ENCODE results near the gene IGFBP7. TPM values are rescaled to one million over a fixed set of nuclear protein-coding genes. Genes with fewer than 3 reads are reported as not detected.

Gene IGFBP7, protein sequence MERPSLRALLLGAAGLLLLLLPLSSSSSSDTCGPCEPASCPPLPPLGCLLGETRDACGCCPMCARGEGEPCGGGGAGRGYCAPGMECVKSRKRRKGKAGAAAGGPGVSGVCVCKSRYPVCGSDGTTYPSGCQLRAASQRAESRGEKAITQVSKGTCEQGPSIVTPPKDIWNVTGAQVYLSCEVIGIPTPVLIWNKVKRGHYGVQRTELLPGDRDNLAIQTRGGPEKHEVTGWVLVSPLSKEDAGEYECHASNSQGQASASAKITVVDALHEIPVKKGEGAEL
- not detected for total RNA-seq

- Mint-ChIP-seq H3K27ac (peak within 1 kb of the TSS; percentile 43), H3K4me1 (ENCODE audit: low read depth) (peaks cover 15% of the 10 kb centered on the region), H3K4me3 (peak within 1 kb of the TSS; percentile 90 to 93), H3K27me3 (ENCODE audit: low read depth) (peaks cover 69% of the 10 kb centered on the region), H3K36me3 (ENCODE audit: insufficient read depth in 2 of 2) (peaks cover 3% of the 10 kb centered on the region in 2 donors), H3K9me3 (no peaks in the 10 kb centered on the region)
- ATAC-seq (replicated peaks in 1 of 2) (peak; percentile 57 to 62), DNase-seq (peak; percentile 12 to 14)
These were observed at the start of gene IGFBP7 for GRCh38 chr4:57109847-57110639. TSS of gene IGFBP7 (minus strand) at chr4:57110385. CDS start at chr4:57110351, 34 bp downstream.

DNA sequence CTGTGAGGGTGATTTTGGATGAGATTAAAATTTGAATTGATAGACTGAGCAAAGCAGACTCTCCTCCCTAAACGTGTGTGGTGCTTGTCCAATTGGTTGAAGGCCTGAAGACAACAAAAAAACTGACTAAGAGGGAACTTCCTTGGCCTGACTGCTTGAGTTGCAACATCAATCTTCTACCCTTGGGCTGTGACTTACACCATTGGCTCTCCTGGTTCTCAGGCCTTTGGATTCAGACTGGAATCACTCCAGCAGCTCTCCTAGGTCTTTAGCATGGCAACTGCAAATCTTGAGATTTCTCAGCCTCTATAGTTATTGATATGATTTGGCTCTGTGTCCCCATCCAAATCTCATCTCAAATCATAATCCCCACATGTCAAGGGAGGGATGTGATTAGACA is 49.7 kb upstream of the IGFBP7 start:
- Mint-ChIP-seq H3K27ac (no peak overlapping the region), H3K4me1 (ENCODE audit: low read depth) (peaks cover 11% of the 10 kb centered on the region), H3K36me3 (ENCODE audit: insufficient read depth in 2 of 2) (no peaks in the 10 kb centered on the region), H3K4me3 (no peak overlapping the region), H3K27me3 (ENCODE audit: low read depth) (peaks cover 15% of the 10 kb centered on the region), H3K9me3 (no peaks in the 10 kb centered on the region)
- DNase-seq = no peak
- no peak for ATAC-seq (replicated peaks in 1 of 2)

- peaks cover 19% of the 10 kb centered on the region for H3K27me3 Mint-ChIP-seq (ENCODE audit: low read depth)
- no peaks in the 10 kb centered on the region for H3K36me3 Mint-ChIP-seq (ENCODE audit: insufficient read depth in 2 of 2)
- ATAC-seq (replicated peaks in 1 of 2) (no peak), DNase-seq (no peak)
- H3K4me1 Mint-ChIP-seq (ENCODE audit: low read depth) = peaks cover 1% of the 10 kb centered on the region
- no peak overlapping the region for H3K4me3 Mint-ChIP-seq
- H3K27ac Mint-ChIP-seq = no peak overlapping the region
- no peaks in the 10 kb centered on the region for H3K9me3 Mint-ChIP-seq
These were observed 48.6 kb upstream of the IGFBP7 start for GRCh38 chr4:57158762-57159161.

GRCh38 chr4:57158221-57158620 is 48.0 kb upstream of the IGFBP7 start:
- DNase-seq (no peak), ATAC-seq (replicated peaks in 1 of 2) (no peak)
- no peak overlapping the region for H3K4me3 Mint-ChIP-seq
- H3K9me3 Mint-ChIP-seq = no peaks in the 10 kb centered on the region
- H3K27ac Mint-ChIP-seq = no peak overlapping the region
- no peaks in the 10 kb centered on the region for H3K4me1 Mint-ChIP-seq (ENCODE audit: low read depth)
- no peaks in the 10 kb centered on the region for H3K36me3 Mint-ChIP-seq (ENCODE audit: insufficient read depth in 2 of 2)
- peaks cover 25% of the 10 kb centered on the region for H3K27me3 Mint-ChIP-seq (ENCODE audit: low read depth)

GRCh38 chr4:57157596-57158137 is 47.5 kb upstream of the IGFBP7 start:
- no peak overlapping the region for H3K4me3 Mint-ChIP-seq
- no peaks in the 10 kb centered on the region for H3K9me3 Mint-ChIP-seq
- no peak overlapping the region for H3K27ac Mint-ChIP-seq
- H3K36me3 Mint-ChIP-seq (ENCODE audit: insufficient read depth in 2 of 2) = no peaks in the 10 kb centered on the region
- no peak for ATAC-seq (replicated peaks in 1 of 2)
- DNase-seq = no peak
- peaks cover 28% of the 10 kb centered on the region for H3K27me3 Mint-ChIP-seq (ENCODE audit: low read depth)
- H3K4me1 Mint-ChIP-seq (ENCODE audit: low read depth) = no peaks in the 10 kb centered on the region

DNA sequence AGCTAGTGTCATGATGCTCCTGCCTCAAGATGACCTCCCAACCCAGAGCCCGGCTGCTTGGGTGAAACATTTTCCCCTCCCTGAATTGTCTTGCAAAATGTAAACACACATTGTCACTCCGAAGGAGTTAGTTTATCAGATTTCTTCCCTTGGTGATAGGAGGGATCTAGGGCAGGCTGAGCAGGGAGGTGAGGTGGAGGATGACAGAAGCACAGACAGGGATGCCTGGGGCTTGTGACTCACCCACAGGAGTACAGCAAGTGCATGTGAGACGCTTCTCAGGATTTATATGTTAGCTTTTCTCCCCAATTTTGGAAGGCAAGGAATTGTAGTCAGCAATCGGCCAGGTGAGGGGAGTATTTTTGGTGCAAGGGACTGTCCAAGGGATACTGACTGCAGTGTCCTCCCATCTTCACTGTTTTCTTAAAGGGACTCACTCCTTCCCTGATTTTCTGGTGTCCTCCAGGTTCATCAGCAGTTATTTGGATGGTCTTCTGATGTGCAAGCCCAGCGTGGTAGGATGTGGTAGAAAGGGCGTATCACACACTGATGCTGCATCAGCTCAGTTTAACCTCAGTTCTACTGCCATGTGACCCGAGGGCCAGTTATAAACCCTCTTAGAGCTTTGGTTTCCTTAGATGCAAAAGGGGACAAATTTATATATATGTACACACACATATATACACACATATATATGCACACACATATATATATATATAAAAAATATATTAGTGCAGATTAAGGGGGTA is 46.2 kb upstream of the IGFBP7 start:
- H3K9me3 Mint-ChIP-seq = no peaks in the 10 kb centered on the region
- H3K4me3 Mint-ChIP-seq = no peak overlapping the region
- no peak for DNase-seq
- ATAC-seq (replicated peaks in 1 of 2) = no peak
- H3K36me3 Mint-ChIP-seq (ENCODE audit: insufficient read depth in 2 of 2) = no peaks in the 10 kb centered on the region
- peaks cover 28% of the 10 kb centered on the region for H3K27me3 Mint-ChIP-seq (ENCODE audit: low read depth)
- H3K4me1 Mint-ChIP-seq (ENCODE audit: low read depth) = no peaks in the 10 kb centered on the region
- no peak overlapping the region for H3K27ac Mint-ChIP-seq

GRCh38 chr4:57154926-57155325 is 44.7 kb upstream of the IGFBP7 start:
- H3K4me1 Mint-ChIP-seq (ENCODE audit: low read depth) = no peaks in the 10 kb centered on the region
- H3K9me3 Mint-ChIP-seq = no peaks in the 10 kb centered on the region
- H3K27ac Mint-ChIP-seq = no peak overlapping the region
- DNase-seq (no peak), ATAC-seq (replicated peaks in 1 of 2) (no peak)
- H3K36me3 Mint-ChIP-seq (ENCODE audit: insufficient read depth in 2 of 2) = no peaks in the 10 kb centered on the region
- peaks cover 35% of the 10 kb centered on the region for H3K27me3 Mint-ChIP-seq (ENCODE audit: low read depth)
- no peak overlapping the region for H3K4me3 Mint-ChIP-seq

DNA sequence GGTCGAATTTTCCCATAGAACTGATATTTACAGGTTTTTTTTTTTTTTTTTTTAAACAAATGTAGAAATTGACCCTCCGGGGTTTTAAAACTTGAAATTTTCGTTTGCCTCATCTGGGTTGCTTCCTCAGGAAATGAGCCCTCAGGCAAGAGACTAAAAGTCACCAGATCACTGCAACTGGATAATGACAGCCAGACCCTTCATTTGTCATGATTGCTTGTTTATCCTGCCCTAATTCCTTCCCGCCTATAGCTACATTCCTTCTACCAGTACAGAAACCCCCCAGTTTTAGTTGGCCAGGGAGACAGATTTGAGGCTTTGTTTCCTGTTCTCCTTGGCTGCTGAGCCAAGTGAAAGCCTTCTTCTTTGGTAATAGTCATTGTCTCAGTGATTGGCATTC is 44.0 kb upstream of the IGFBP7 start:
- DNase-seq (no peak), ATAC-seq (replicated peaks in 1 of 2) (no peak)
- Mint-ChIP-seq H3K27me3 (ENCODE audit: low read depth) (peaks cover 39% of the 10 kb centered on the region), H3K27ac (no peak overlapping the region), H3K36me3 (ENCODE audit: insufficient read depth in 2 of 2) (no peaks in the 10 kb centered on the region), H3K4me1 (ENCODE audit: low read depth) (no peaks in the 10 kb centered on the region), H3K9me3 (no peaks in the 10 kb centered on the region), H3K4me3 (no peak overlapping the region)

GRCh38 chr4:57153207-57153606 is 43.0 kb upstream of the IGFBP7 start:
- H3K36me3 Mint-ChIP-seq (ENCODE audit: insufficient read depth in 2 of 2) = no peaks in the 10 kb centered on the region
- no peaks in the 10 kb centered on the region for H3K9me3 Mint-ChIP-seq
- peaks cover 39% of the 10 kb centered on the region for H3K27me3 Mint-ChIP-seq (ENCODE audit: low read depth)
- ATAC-seq (replicated peaks in 1 of 2) (no peak), DNase-seq (no peak)
- no peak overlapping the region for H3K4me3 Mint-ChIP-seq
- no peaks in the 10 kb centered on the region for H3K4me1 Mint-ChIP-seq (ENCODE audit: low read depth)
- H3K27ac Mint-ChIP-seq = no peak overlapping the region

DNA sequence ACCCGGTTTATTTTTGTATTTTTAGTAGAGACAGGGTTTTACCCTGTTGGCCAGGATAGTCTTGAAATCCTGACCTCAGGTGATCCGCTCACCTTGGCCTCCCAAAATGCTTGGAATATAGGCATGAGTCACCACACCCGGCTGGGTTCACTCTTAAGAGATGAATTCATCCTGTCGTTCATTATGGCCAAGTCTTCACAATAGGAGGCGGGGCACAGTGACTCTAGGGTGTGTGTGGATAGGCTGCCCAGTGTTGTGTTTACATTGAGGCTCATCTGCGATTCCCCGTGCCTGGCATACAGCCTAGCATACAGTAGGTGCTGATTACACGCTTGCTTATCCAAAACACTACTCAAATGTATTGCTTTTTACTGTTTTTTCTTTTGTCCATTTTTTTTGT is 41.3 kb upstream of the IGFBP7 start:
- H3K27ac Mint-ChIP-seq = no peak overlapping the region
- H3K4me1 Mint-ChIP-seq (ENCODE audit: low read depth) = no peaks in the 10 kb centered on the region
- no peak overlapping the region for H3K4me3 Mint-ChIP-seq
- ATAC-seq (replicated peaks in 1 of 2) (no peak), DNase-seq (no peak)
- H3K9me3 Mint-ChIP-seq = no peaks in the 10 kb centered on the region
- H3K27me3 Mint-ChIP-seq (ENCODE audit: low read depth) = peaks cover 39% of the 10 kb centered on the region
- H3K36me3 Mint-ChIP-seq (ENCODE audit: insufficient read depth in 2 of 2) = no peaks in the 10 kb centered on the region

GRCh38 chr4:57149833-57150232 is 39.6 kb upstream of the IGFBP7 start:
- DNase-seq (no peak), ATAC-seq (replicated peaks in 1 of 2) (no peak)
- H3K4me3 Mint-ChIP-seq = no peak overlapping the region
- H3K27ac Mint-ChIP-seq = no peak overlapping the region
- H3K9me3 Mint-ChIP-seq = no peaks in the 10 kb centered on the region
- no peaks in the 10 kb centered on the region for H3K4me1 Mint-ChIP-seq (ENCODE audit: low read depth)
- peaks cover 31% of the 10 kb centered on the region for H3K27me3 Mint-ChIP-seq (ENCODE audit: low read depth)
- H3K36me3 Mint-ChIP-seq (ENCODE audit: insufficient read depth in 2 of 2) = no peaks in the 10 kb centered on the region

GRCh38 chr4:57148831-57149505 is 38.8 kb upstream of the IGFBP7 start:
- Mint-ChIP-seq H3K27me3 (ENCODE audit: low read depth) (peaks cover 22% of the 10 kb centered on the region), H3K27ac (no peak overlapping the region), H3K36me3 (ENCODE audit: insufficient read depth in 2 of 2) (no peaks in the 10 kb centered on the region), H3K4me1 (ENCODE audit: low read depth) (no peaks in the 10 kb centered on the region), H3K9me3 (no peaks in the 10 kb centered on the region), H3K4me3 (no peak overlapping the region)
- no peak for DNase-seq
- ATAC-seq (replicated peaks in 1 of 2) = no peak

Data from activated T-cell treated with anti-CD3 and anti-CD28 coated beads, Interleukin-2, amount 50 U/mL, for 72 hours (primary cell).